SK-N-SH (cell line): ENCODE results near the gene SYCN. TPM values are rescaled to one million over a fixed set of nuclear protein-coding genes. Genes with fewer than 3 reads are reported as not detected.

Experiments
- CTCF ChIA-PET: fragments of 300-600, 350-600 bp; formaldehyde crosslinking; extraction: SDS; loops from one replicate; lab custom pipeline; 2021; lab: Yijun Ruan, JAX
- POLR2A ChIA-PET: fragments of 350-600 bp; sonication (Branson Sonifier 250); formaldehyde crosslinking; extraction: SDS; loops from one replicate; lab custom pipeline; 2020; ENCODE audit warnings: antibody characterized with exemption, inconsistent platforms; lab: Yijun Ruan, JAX
- DNase-seq: peaks from one replicate; pipeline ENCODE4 v3.0.0; 2012
- H2AFZ ChIP-seq: fragments of 200-600 bp; sonication (generic); 2 replicates; pipeline ENCODE4 v1.8.1; 2016; ENCODE audit warnings: antibody characterized with exemption, mild to moderate bottlenecking, low read depth
- H3F3A ChIP-seq: fragments of 200-600 bp; sonication (generic); replicated peaks from 2 replicates; pipeline ENCODE3; 2016; ENCODE audit warnings: antibody characterized with exemption, mild to moderate bottlenecking; ENCODE audit not compliant: insufficient read depth
- H3K27ac ChIP-seq, 2 experiments: fragments of 200-500 bp in 1 of 2; fragments of 200-600 bp in 1 of 2; sonication (Bioruptor generic) in 1 of 2; sonication (generic), shearing (Covaris generic) in 1 of 2; 2 replicates each; pipeline versions ENCODE4 v1.5.1 to v1.6.1; 2014 to 2016; ENCODE audit warnings: low read depth in 2 of 2, inconsistent platforms in 1 of 2, low read length in 1 of 2, mild to moderate bottlenecking in 1 of 2, mixed read lengths in 1 of 2
- H3K27me3 ChIP-seq: fragments of 200-600 bp; sonication (generic), shearing (Covaris generic); 2 replicates; pipeline ENCODE4 v1.6.1; 2016; ENCODE audit warnings: mixed run types; ENCODE audit not compliant: insufficient read depth
- H3K36me3 ChIP-seq, 2 experiments: fragments of 200-500 bp in 1 of 2; fragments of 200-600 bp in 1 of 2; sonication (Bioruptor generic) in 1 of 2; sonication (generic) in 1 of 2; replicated peaks in 1 of 2; 2 replicates each; pipeline versions ENCODE3 to v1.5.1; 2014 to 2016; ENCODE audit warnings: low read length in 1 of 2, mild to moderate bottlenecking in 1 of 2; ENCODE audit not compliant: insufficient read depth in 2 of 2, control insufficient read depth in 1 of 2
- H3K4me1 ChIP-seq, 2 experiments: fragments of 200-500 bp in 1 of 2; fragments of 200-600 bp in 1 of 2; sonication (Bioruptor generic) in 1 of 2; sonication (generic), shearing (Covaris generic) in 1 of 2; 2 replicates each; pipeline versions ENCODE4 v1.5.1 to v1.6.1; 2014 to 2016; ENCODE audit warnings: low read depth in 1 of 2, low read length in 1 of 2, mixed run types in 1 of 2; ENCODE audit not compliant: insufficient read depth in 2 of 2, control insufficient read depth in 1 of 2
- H3K4me2 ChIP-seq: fragments of 200-600 bp; sonication (generic), shearing (Covaris generic); 2 replicates; pipeline ENCODE4 v1.6.1; 2017; ENCODE audit warnings: mixed run types
- H3K4me3 ChIP-seq, 2 experiments: fragments of 200-500 bp in 1 of 2; fragments of 200-600 bp in 1 of 2; sonication (Bioruptor generic) in 1 of 2; sonication (generic), shearing (Covaris generic) in 1 of 2; 2 replicates each; pipeline versions ENCODE4 v1.5.1 to v1.8.1; 2014 to 2016; ENCODE audit warnings: low read depth in 2 of 2, inconsistent platforms in 1 of 2, low read length in 1 of 2, mild to moderate bottlenecking in 1 of 2, mixed read lengths in 1 of 2, moderate library complexity in 1 of 2
- H3K79me2 ChIP-seq: fragments of 200-600 bp; sonication (generic); 2 replicates; pipeline ENCODE4 v1.8.1; 2017; ENCODE audit warnings: mild to moderate bottlenecking; ENCODE audit not compliant: insufficient read depth
- H3K9ac ChIP-seq: fragments of 200-600 bp; sonication (generic); 2 replicates; pipeline ENCODE4 v1.6.1; 2017; ENCODE audit warnings: mixed run types
- H3K9me2 ChIP-seq: fragments of 200-600 bp; sonication (generic); 2 replicates; pipeline ENCODE4 v1.6.1; 2017; ENCODE audit warnings: mixed run types
- H3K9me3 ChIP-seq: fragments of 200-600 bp; sonication (generic); 2 replicates; pipeline ENCODE4 v1.6.1; 2017; ENCODE audit warnings: mixed run types, mild to moderate bottlenecking, moderate library complexity
- H4K20me1 ChIP-seq: fragments of 200-600 bp; sonication (generic); 2 replicates; pipeline ENCODE4 v1.6.1; 2017; ENCODE audit warnings: mild to moderate bottlenecking, mixed run types; ENCODE audit not compliant: insufficient read depth
- EZH2phosphoT487 ChIP-seq: fragments of 200-600 bp; sonication (generic); IDR thresholded peaks from 2 replicates; pipeline ENCODE4 v1.6.1; 2017; ENCODE audit warnings: low read depth, mixed run types, mild to moderate bottlenecking, antibody characterized with exemption, moderate library complexity, borderline replicate concordance
- FOXJ3 ChIP-seq: sonication (generic); formaldehyde crosslinking; IDR thresholded peaks from 2 replicates; pipeline ENCODE4 v1.5.1; 2020; ENCODE audit warnings: mild to moderate bottlenecking, missing genetic modification reagents
- GATA2 ChIP-seq: sonication (generic); formaldehyde crosslinking; IDR thresholded peaks from 2 replicates; pipeline ENCODE4 v1.5.0; 2020; ENCODE audit warnings: mild to moderate bottlenecking, missing genetic modification reagents
- IRF3 ChIP-seq: fragments of 150-350 bp; IDR thresholded peaks from 2 replicates; pipeline ENCODE4 v1.6.1; 2016; ENCODE audit warnings: mild to moderate bottlenecking, low read depth, low read length
- JUND ChIP-seq: IDR thresholded peaks from 2 replicates; pipeline ENCODE4 v1.4.0; 2012
- MEF2A ChIP-seq: IDR thresholded peaks from 2 replicates; pipeline ENCODE4 v1.4.0; 2012; ENCODE audit warnings: low read depth, borderline replicate concordance
- PBX3 ChIP-seq: IDR thresholded peaks from 2 replicates; pipeline ENCODE4; 2012
- RFX5 ChIP-seq: IDR thresholded peaks from 2 replicates; pipeline ENCODE4 v1.6.1; 2012; ENCODE audit warnings: mild to moderate bottlenecking, improper control_type of control experiment, low read length
- RXRA ChIP-seq: IDR thresholded peaks from 2 replicates; pipeline ENCODE4 v1.4.0; 2012; ENCODE audit warnings: low read depth, mild to moderate bottlenecking, borderline replicate concordance
- TEAD4 ChIP-seq: IDR thresholded peaks from 2 replicates; pipeline ENCODE4 v1.4.0; 2012; ENCODE audit warnings: mild to moderate bottlenecking, borderline replicate concordance; ENCODE audit not compliant: insufficient read depth
- WGBS: methylation state at CpG from one replicate; pipeline ENCODE4 v1.1.6; 2017; ENCODE audit warnings: low lambda C conversion rate; 5-methylcytosine and 5-hydroxymethylcytosine counted together
- polyA plus RNA-seq, 3 experiments: library from polyadenylated mRNA; depleted of rRNA; stranded (reverse); fragments of >200 nt; gene quantifications; 2 replicates each; pipeline ENCODE4 v1.2.3, GENCODE V29; 2012

SYCN gene
- polyA plus RNA-seq, 1 of the 3 experiments (the other 2 are of a cell fraction) = not detected

- H3K9me2 ChIP-seq = no peaks in the 10 kb centered on the region
- H3K36me3 ChIP-seq = no peaks in the 10 kb centered on the region
- H2AFZ ChIP-seq = no peak overlapping the region
- H3K9ac ChIP-seq = no peak overlapping the region
- H3F3A ChIP-seq = no peaks in the 10 kb centered on the region
- no peaks in the 10 kb centered on the region; the same call in 1 of the 2 replicates for H3K27me3 ChIP-seq
- no peak overlapping the region for H3K27ac ChIP-seq
- POLR2A ChIA-PET = no interaction called here
- H3K9me3 ChIP-seq = no peaks in the 10 kb centered on the region
- H3K4me1 ChIP-seq = no peaks in the 10 kb centered on the region
- no peak overlapping the region for H3K4me2 ChIP-seq
- DNase-seq = no peak
- WGBS = 81% methylated on average over 6 of the region's 6 CpGs
- no peak for TF ChIP-seq MEF2A
- TF ChIP-seq EZH2phosphoT487 = no peak
- TF ChIP-seq TEAD4 = no peak
- no peak for TF ChIP-seq JUND
- TF ChIP-seq, all 33 proteins: peak for 0
- H4K20me1 ChIP-seq = no peaks in the 10 kb centered on the region
- no peaks in the 10 kb centered on the region for H3K79me2 ChIP-seq
- no peak overlapping the region for H3K4me3 ChIP-seq
- CTCF ChIA-PET = interaction anchor here (1.0 kb wide), 1 partner anchor 53 kb away, joined by 3 read pairs; no protein-coding TSS in a partner anchor
Observed at GRCh38 chr19:39238944-39239343, 34.9 kb upstream of the SYCN start.

- H3K4me1 ChIP-seq = no peaks in the 10 kb centered on the region
- no peak overlapping the region for H3K9ac ChIP-seq
- H3K9me2 ChIP-seq = no peaks in the 10 kb centered on the region
- H3K4me2 ChIP-seq = no peak overlapping the region
- WGBS = 58% methylated on average over 6 of the region's 6 CpGs
- H3F3A ChIP-seq = no peaks in the 10 kb centered on the region
- H2AFZ ChIP-seq = no peak overlapping the region
- H3K36me3 ChIP-seq = no peaks in the 10 kb centered on the region
- H3K27me3 ChIP-seq = no peaks in the 10 kb centered on the region; the same call in 1 of the 2 replicates
- DNase-seq = no peak
- ChIA-PET CTCF (interaction anchor here (1.2 kb wide), 1 partner anchor 88 kb away, joined by 4 read pairs; no protein-coding TSS in a partner anchor), POLR2A (no interaction called here)
- no peak overlapping the region for H3K4me3 ChIP-seq
- TF ChIP-seq RXRA (no peak), JUND (no peak), FOXJ3 (CRISPR knock-in tag) (no peak), PBX3 (no peak), GATA2 (CRISPR knock-in tag) (no peak), RFX5 (no peak), IRF3 (no peak)
- no peaks in the 10 kb centered on the region for H4K20me1 ChIP-seq
- no peaks in the 10 kb centered on the region for H3K9me3 ChIP-seq
- H3K79me2 ChIP-seq = no peaks in the 10 kb centered on the region
- H3K27ac ChIP-seq = no peak overlapping the region
Observed at GRCh38 chr19:39238209-39238608, 34.1 kb upstream of the SYCN start.
